ENCODE data around the gene TEX51. TPM values are rescaled to one million over a fixed set of nuclear protein-coding genes. Genes with fewer than 3 reads are reported as not detected.

TEX51 gene
- not detected for polyA plus RNA-seq (2013)

DNA sequence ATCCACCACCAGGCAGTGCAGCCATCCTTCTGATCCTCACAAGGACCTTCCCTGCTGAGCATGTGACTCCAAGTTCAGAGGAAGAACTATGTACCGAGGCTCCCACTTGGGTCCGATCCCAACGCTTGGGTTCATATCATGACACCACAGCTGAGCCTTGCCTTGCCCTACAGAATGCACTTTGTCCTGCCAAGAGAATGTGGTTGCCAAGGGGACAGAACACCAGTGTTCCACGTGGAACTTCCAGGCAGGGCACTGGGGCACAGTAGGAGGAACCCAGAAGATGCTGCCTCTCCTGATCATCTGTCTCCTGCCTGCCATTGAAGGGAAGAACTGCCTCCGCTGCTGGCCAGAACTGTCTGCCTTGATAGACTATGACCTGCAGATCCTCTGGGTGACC is at the start of gene TEX51:
Gene TEX51, plus strand, starts transcription at position 255 of the 400 bp plus-strand sequence. Its CDS starts 29 bp downstream, at position 284.
- DNase-seq = no peak
- peaks cover 0 to 4% (median 0%) of the 10 kb centered on the region in 5 experiments for H3K27me3 ChIP-seq (replicated peaks in 2 of 5; ENCODE audit: control insufficient read depth in 4 of 5, insufficient read depth in 5 of 5, low read length in 4 of 5)
- ChIA-PET CTCF (no interaction called here), POLR2A (no interaction called here)
- H3K9me3 ChIP-seq (ENCODE audit: control extremely low read depth in 1 of 5, control insufficient read depth in 4 of 5, insufficient read depth in 2 of 5, low read depth in 1 of 5, low read length in 4 of 5) = peaks cover 1 to 4% (median 3%) of the 10 kb centered on the region in 5 experiments
- no peak within 1 kb of the TSS for H3K27ac ChIP-seq (ENCODE audit: insufficient read depth in 1 of 2, low read depth in 1 of 2, low read length in 2 of 2, poor library complexity in 1 of 2, severe bottlenecking in 2 of 2)
- H3K4me3 ChIP-seq (ENCODE audit: control insufficient read depth in 1 of 7, extremely low read depth in 1 of 7, insufficient read depth in 4 of 7, low read depth in 2 of 7, low read length in 6 of 7) = no peak within 1 kb of the TSS
- no peaks in the 10 kb centered on the region for H3K36me3 ChIP-seq (ENCODE audit: control insufficient read depth in 4 of 4, insufficient read depth in 4 of 4, low read length in 3 of 4)
- WGBS (ENCODE audit: insufficient coverage) = 87% methylated on average over 5 of the region's 5 CpGs
- H3K4me1 ChIP-seq (ENCODE audit: control extremely low read depth in 1 of 4, control insufficient read depth in 4 of 4, insufficient read depth in 4 of 4, low read length in 3 of 4) = no peaks in the 10 kb centered on the region

DNA sequence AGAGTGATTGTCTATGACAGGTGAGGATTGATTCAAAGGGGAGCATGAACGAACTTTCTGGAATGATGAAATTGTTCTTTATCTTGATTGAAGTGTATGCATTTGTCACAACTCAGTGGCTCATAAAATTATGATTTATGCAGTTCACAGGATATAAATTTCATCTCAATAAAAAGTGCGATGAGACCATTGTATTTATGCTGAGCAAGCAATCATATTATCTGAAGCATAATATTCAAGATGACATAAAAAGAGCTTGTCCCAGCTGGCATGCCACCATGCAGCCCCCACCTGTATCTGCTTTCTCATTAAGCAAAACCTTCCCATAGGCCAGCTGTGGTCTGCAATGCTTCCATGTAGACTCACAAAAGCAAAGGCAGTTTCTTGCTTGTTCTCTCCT is 49.6 kb upstream of the TEX51 start:
- POLR2A ChIA-PET = no interaction called here

DNA sequence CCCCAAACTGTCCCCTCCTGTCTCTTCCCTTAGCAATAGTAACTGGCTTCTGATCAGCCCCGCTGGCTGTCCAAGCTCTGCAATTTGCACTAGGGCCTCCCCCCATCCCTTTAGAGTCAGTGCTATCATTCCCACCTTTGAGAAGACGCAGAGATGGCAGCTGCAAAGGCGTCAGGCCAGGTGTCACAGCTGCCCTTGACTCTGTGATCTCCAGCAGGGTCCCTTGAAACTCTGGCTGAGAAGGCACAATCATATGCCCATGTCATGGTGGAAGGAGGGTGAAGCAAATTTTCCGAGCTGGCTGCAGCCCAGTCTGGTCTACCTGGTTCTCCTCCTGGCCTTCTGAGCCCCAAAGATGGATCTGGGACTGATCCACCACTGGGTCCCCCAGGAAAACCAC is 49.2 kb upstream of the TEX51 start:
- Histone ChIP-seq H3K4me1 (ENCODE audit: control extremely low read depth in 1 of 4, control insufficient read depth in 4 of 4, insufficient read depth in 4 of 4, low read length in 3 of 4) (no peaks in the 10 kb centered on the region), H3K36me3 (ENCODE audit: control insufficient read depth in 4 of 4, insufficient read depth in 4 of 4, low read length in 3 of 4) (no peaks in the 10 kb centered on the region), H3K9me3 (ENCODE audit: control extremely low read depth in 1 of 5, control insufficient read depth in 4 of 5, insufficient read depth in 2 of 5, low read depth in 1 of 5, low read length in 4 of 5) (peaks cover 0 to 2% (median 0%) of the 10 kb centered on the region in 5 experiments), H3K4me3 (ENCODE audit: control insufficient read depth in 1 of 7, extremely low read depth in 1 of 7, insufficient read depth in 4 of 7, low read depth in 2 of 7, low read length in 6 of 7) (no peak overlapping the region), H3K27me3 (replicated peaks in 2 of 5; ENCODE audit: control insufficient read depth in 4 of 5, insufficient read depth in 5 of 5, low read length in 4 of 5) (peaks cover 0 to 8% (median 0%) of the 10 kb centered on the region in 5 experiments), H3K27ac (ENCODE audit: insufficient read depth in 1 of 2, low read depth in 1 of 2, low read length in 2 of 2, poor library complexity in 1 of 2, severe bottlenecking in 2 of 2) (no peak overlapping the region)
- WGBS (ENCODE audit: insufficient coverage) = 94% methylated on average over 2 of the region's 4 CpGs
- DNase-seq = no peak
- POLR2A ChIA-PET = no interaction called here
- CTCF ChIA-PET = interaction anchor here (0.9 kb wide), 1 partner anchor 12 kb away, joined by 3 read pairs; no protein-coding TSS in a partner anchor

More for the DNA sequence above, 49.6 kb upstream of the TEX51 start:
- Histone ChIP-seq H3K36me3 (ENCODE audit: control insufficient read depth in 4 of 4, insufficient read depth in 4 of 4, low read length in 3 of 4) (no peaks in the 10 kb centered on the region), H3K4me1 (ENCODE audit: control extremely low read depth in 1 of 4, control insufficient read depth in 4 of 4, insufficient read depth in 4 of 4, low read length in 3 of 4) (no peaks in the 10 kb centered on the region), H3K4me3 (ENCODE audit: control insufficient read depth in 1 of 7, extremely low read depth in 1 of 7, insufficient read depth in 4 of 7, low read depth in 2 of 7, low read length in 6 of 7) (no peak overlapping the region), H3K27ac (ENCODE audit: insufficient read depth in 1 of 2, low read depth in 1 of 2, low read length in 2 of 2, poor library complexity in 1 of 2, severe bottlenecking in 2 of 2) (no peak overlapping the region), H3K9me3 (ENCODE audit: control extremely low read depth in 1 of 5, control insufficient read depth in 4 of 5, insufficient read depth in 2 of 5, low read depth in 1 of 5, low read length in 4 of 5) (peaks cover 0 to 2% (median 0%) of the 10 kb centered on the region in 5 experiments), H3K27me3 (replicated peaks in 2 of 5; ENCODE audit: control insufficient read depth in 4 of 5, insufficient read depth in 5 of 5, low read length in 4 of 5) (peaks cover 0 to 8% (median 0%) of the 10 kb centered on the region in 5 experiments)
- CTCF ChIA-PET = interaction anchor here (0.9 kb wide), 1 partner anchor 12 kb away, joined by 3 read pairs; no protein-coding TSS in a partner anchor
- WGBS (ENCODE audit: insufficient coverage) = no CpG with 5 or more reads among the region's 2 CpGs
- DNase-seq = no peak

DNA sequence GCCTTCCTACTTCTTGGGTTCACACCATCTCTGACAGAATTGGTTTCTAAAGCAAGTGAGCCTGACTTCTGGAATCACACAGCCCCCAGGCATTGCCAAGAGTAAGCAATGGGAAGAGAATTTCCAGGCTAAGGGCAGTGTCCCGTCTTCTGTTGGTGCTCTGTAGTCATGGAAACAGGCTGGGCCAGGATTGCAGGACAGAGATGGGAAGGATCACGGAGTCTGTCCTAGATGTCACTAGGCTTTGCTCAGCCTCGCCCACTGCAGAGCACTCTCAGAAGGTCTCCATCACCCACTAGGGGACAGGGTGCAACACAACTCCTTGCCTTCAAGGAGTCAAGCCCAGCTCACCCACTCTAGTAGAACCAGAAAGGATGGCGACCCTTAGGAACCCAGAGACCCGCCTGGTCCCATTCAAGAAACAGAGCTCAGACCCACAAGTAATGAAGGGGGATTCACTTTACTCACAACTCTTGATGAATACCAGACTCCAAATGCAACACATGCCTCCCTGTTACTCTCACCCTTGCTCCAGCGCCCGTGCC is 48.6 kb upstream of the TEX51 start:
- Histone ChIP-seq H3K4me1 (ENCODE audit: control extremely low read depth in 1 of 4, control insufficient read depth in 4 of 4, insufficient read depth in 4 of 4, low read length in 3 of 4) (no peaks in the 10 kb centered on the region), H3K27me3 (replicated peaks in 2 of 5; ENCODE audit: control insufficient read depth in 4 of 5, insufficient read depth in 5 of 5, low read length in 4 of 5) (peaks cover 0 to 8% (median 0%) of the 10 kb centered on the region in 5 experiments), H3K9me3 (ENCODE audit: control extremely low read depth in 1 of 5, control insufficient read depth in 4 of 5, insufficient read depth in 2 of 5, low read depth in 1 of 5, low read length in 4 of 5) (peaks cover 0 to 2% (median 0%) of the 10 kb centered on the region in 5 experiments), H3K4me3 (ENCODE audit: control insufficient read depth in 1 of 7, extremely low read depth in 1 of 7, insufficient read depth in 4 of 7, low read depth in 2 of 7, low read length in 6 of 7) (no peak overlapping the region), H3K27ac (ENCODE audit: insufficient read depth in 1 of 2, low read depth in 1 of 2, low read length in 2 of 2, poor library complexity in 1 of 2, severe bottlenecking in 2 of 2) (no peak overlapping the region), H3K36me3 (ENCODE audit: control insufficient read depth in 4 of 4, insufficient read depth in 4 of 4, low read length in 3 of 4) (no peaks in the 10 kb centered on the region)
- ChIA-PET CTCF (no interaction called here), POLR2A (no interaction called here)
- 92% methylated on average over 7 of the region's 7 CpGs for WGBS (ENCODE audit: insufficient coverage)
- DNase-seq = no peak

DNA sequence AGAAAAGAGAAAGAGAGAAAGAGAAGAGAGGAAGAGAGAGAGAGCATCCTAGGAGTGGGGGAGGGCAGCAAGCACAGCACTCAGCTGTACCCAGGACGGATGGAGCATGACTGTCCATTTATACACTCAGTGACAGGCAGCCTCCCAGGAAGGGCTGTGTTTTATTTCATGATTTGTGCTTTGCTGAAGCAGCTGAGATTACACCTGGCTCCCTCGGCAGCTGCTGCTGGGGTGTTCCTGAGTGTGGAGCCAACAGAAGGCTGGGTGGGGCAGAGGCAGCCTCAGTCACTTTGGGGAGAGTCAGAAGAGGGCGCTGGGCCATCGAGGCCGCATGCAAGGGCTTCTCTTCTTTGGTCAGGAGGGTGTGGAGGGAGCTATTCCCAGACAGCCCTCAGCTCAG is 47.8 kb upstream of the TEX51 start:
- Histone ChIP-seq H3K4me3 (ENCODE audit: control insufficient read depth in 1 of 7, extremely low read depth in 1 of 7, insufficient read depth in 4 of 7, low read depth in 2 of 7, low read length in 6 of 7) (no peak overlapping the region), H3K27me3 (replicated peaks in 2 of 5; ENCODE audit: control insufficient read depth in 4 of 5, insufficient read depth in 5 of 5, low read length in 4 of 5) (peaks cover 0 to 8% (median 0%) of the 10 kb centered on the region in 5 experiments), H3K27ac (ENCODE audit: insufficient read depth in 1 of 2, low read depth in 1 of 2, low read length in 2 of 2, poor library complexity in 1 of 2, severe bottlenecking in 2 of 2) (no peak overlapping the region), H3K36me3 (ENCODE audit: control insufficient read depth in 4 of 4, insufficient read depth in 4 of 4, low read length in 3 of 4) (no peaks in the 10 kb centered on the region), H3K4me1 (ENCODE audit: control extremely low read depth in 1 of 4, control insufficient read depth in 4 of 4, insufficient read depth in 4 of 4, low read length in 3 of 4) (no peaks in the 10 kb centered on the region), H3K9me3 (ENCODE audit: control extremely low read depth in 1 of 5, control insufficient read depth in 4 of 5, insufficient read depth in 2 of 5, low read depth in 1 of 5, low read length in 4 of 5) (peaks cover 0 to 5% (median 0%) of the 10 kb centered on the region in 5 experiments)
- DNase-seq = no peak
- 93% methylated on average over 5 of the region's 5 CpGs for WGBS (ENCODE audit: insufficient coverage)
- POLR2A ChIA-PET = no interaction called here
- CTCF ChIA-PET = no interaction called here

DNA sequence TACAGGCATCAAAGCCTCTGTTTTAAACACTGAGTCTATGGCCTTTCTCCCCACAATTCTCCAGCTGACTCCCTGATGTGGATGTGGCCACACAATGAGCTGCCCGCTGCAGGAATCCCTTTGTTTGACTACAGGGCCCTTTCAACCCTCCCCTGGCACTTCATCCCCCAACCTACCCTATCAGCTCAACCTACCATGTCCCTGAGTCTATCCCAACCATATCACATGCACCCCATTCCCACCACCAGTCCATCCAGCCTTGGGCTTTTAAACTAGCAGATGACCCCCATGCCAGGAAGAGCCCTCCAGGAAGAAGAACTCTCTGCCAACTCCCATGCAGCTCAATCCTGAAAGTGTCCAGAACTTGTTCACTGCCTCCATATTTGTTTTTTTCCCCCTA is 46.9 kb upstream of the TEX51 start:
- Histone ChIP-seq H3K4me3 (ENCODE audit: control insufficient read depth in 1 of 7, extremely low read depth in 1 of 7, insufficient read depth in 4 of 7, low read depth in 2 of 7, low read length in 6 of 7) (no peak overlapping the region), H3K27ac (ENCODE audit: insufficient read depth in 1 of 2, low read depth in 1 of 2, low read length in 2 of 2, poor library complexity in 1 of 2, severe bottlenecking in 2 of 2) (no peak overlapping the region), H3K4me1 (ENCODE audit: control extremely low read depth in 1 of 4, control insufficient read depth in 4 of 4, insufficient read depth in 4 of 4, low read length in 3 of 4) (no peaks in the 10 kb centered on the region), H3K27me3 (replicated peaks in 2 of 5; ENCODE audit: control insufficient read depth in 4 of 5, insufficient read depth in 5 of 5, low read length in 4 of 5) (peaks cover 0 to 8% (median 0%) of the 10 kb centered on the region in 5 experiments), H3K9me3 (ENCODE audit: control extremely low read depth in 1 of 5, control insufficient read depth in 4 of 5, insufficient read depth in 2 of 5, low read depth in 1 of 5, low read length in 4 of 5) (peaks cover 0 to 6% (median 0%) of the 10 kb centered on the region in 5 experiments), H3K36me3 (ENCODE audit: control insufficient read depth in 4 of 4, insufficient read depth in 4 of 4, low read length in 3 of 4) (no peaks in the 10 kb centered on the region)
- ChIA-PET CTCF (no interaction called here), POLR2A (no interaction called here)
- no CpG with 5 or more reads among the region's 1 CpG for WGBS (ENCODE audit: insufficient coverage)
- DNase-seq = no peak

DNA sequence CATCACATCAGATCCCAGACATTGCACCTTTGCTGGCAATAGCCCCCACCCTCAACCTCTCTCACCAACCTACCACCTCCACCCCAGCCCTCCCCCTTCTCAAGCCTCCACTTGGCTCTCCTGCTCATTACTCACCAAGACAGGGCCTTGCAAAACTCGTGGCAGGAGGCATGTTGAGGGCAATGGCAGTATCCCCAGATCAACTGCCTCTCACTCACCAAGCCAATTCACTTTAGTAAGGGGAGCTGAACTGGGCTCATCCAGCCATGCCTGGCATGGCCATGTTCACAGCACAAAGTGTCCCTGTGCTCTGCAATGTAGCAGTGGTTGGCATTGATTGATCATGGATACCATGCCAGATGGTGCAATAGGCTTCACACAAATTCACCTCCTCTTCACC is 46.3 kb upstream of the TEX51 start:
- Histone ChIP-seq H3K36me3 (ENCODE audit: control insufficient read depth in 4 of 4, insufficient read depth in 4 of 4, low read length in 3 of 4) (no peaks in the 10 kb centered on the region), H3K27ac (ENCODE audit: insufficient read depth in 1 of 2, low read depth in 1 of 2, low read length in 2 of 2, poor library complexity in 1 of 2, severe bottlenecking in 2 of 2) (no peak overlapping the region), H3K4me3 (ENCODE audit: control insufficient read depth in 1 of 7, extremely low read depth in 1 of 7, insufficient read depth in 4 of 7, low read depth in 2 of 7, low read length in 6 of 7) (no peak overlapping the region), H3K9me3 (ENCODE audit: control extremely low read depth in 1 of 5, control insufficient read depth in 4 of 5, insufficient read depth in 2 of 5, low read depth in 1 of 5, low read length in 4 of 5) (peaks cover 0 to 6% (median 0%) of the 10 kb centered on the region in 5 experiments), H3K4me1 (ENCODE audit: control extremely low read depth in 1 of 4, control insufficient read depth in 4 of 4, insufficient read depth in 4 of 4, low read length in 3 of 4) (no peaks in the 10 kb centered on the region), H3K27me3 (replicated peaks in 2 of 5; ENCODE audit: control insufficient read depth in 4 of 5, insufficient read depth in 5 of 5, low read length in 4 of 5) (peaks cover 0 to 8% (median 0%) of the 10 kb centered on the region in 5 experiments)
- CTCF ChIA-PET = no interaction called here
- DNase-seq = no peak
- 80% methylated on average over 1 of the region's 1 CpG for WGBS (ENCODE audit: insufficient coverage)
- POLR2A ChIA-PET = no interaction called here

Data from common myeloid progenitor, CD34-positive (primary cell).